SK-N-SH treated with all-trans-retinoic acid at 6 μM for 48 hours (cell line): ENCODE results near the gene SLC25A33.

ENCODE experiments used
- ARNTL ChIP-seq: fragments of 450-650 bp; formaldehyde crosslinking; IDR thresholded peaks from 2 replicates; pipeline ENCODE4 v1.5.0; 2020; ENCODE audit warnings: low read depth, mild to moderate bottlenecking, moderate library complexity, borderline replicate concordance
- CREB5 ChIP-seq: fragments of 250-450 bp; sonication (Bioruptor Pico); IDR thresholded peaks from 2 replicates; pipeline ENCODE4 v1.5.1; 2020; ENCODE audit warnings: low read depth, mild to moderate bottlenecking, moderate library complexity
- CSDC2 ChIP-seq: fragments of 250-450 bp; sonication (Bioruptor Pico); IDR thresholded peaks from 2 replicates; pipeline ENCODE4 v1.5.0; 2020; ENCODE audit warnings: mild to moderate bottlenecking, moderate library complexity
- PATZ1 ChIP-seq: fragments of 250-450 bp; sonication (Bioruptor Pico); IDR thresholded peaks from 2 replicates; pipeline ENCODE4 v1.8.0; 2020; ENCODE audit warnings: mild to moderate bottlenecking, moderate library complexity, borderline replicate concordance
- RARB ChIP-seq: fragments of 250-450 bp; sonication (Bioruptor Pico); IDR thresholded peaks from 2 replicates; pipeline ENCODE4 v1.8.0; 2021; ENCODE audit warnings: mild to moderate bottlenecking, moderate library complexity
- ZC3H10 ChIP-seq: fragments of 250-450 bp; sonication (Bioruptor Pico); IDR thresholded peaks from 2 replicates; pipeline ENCODE4 v1.5.1; 2021; ENCODE audit warnings: mild to moderate bottlenecking, moderate library complexity
- ZFP3 ChIP-seq: fragments of 250-450 bp; sonication (Bioruptor Pico); IDR thresholded peaks from 2 replicates; pipeline ENCODE4 v1.5.0; 2020; ENCODE audit warnings: mild to moderate bottlenecking, moderate library complexity
- TF ChIP-seq, protein P1 (sequence below): fragments of 250-450 bp; sonication (Bioruptor Pico); IDR thresholded peaks from 2 replicates; pipeline ENCODE4 v1.5.1; 2021; ENCODE audit warnings: mild to moderate bottlenecking, moderate library complexity

DNA sequence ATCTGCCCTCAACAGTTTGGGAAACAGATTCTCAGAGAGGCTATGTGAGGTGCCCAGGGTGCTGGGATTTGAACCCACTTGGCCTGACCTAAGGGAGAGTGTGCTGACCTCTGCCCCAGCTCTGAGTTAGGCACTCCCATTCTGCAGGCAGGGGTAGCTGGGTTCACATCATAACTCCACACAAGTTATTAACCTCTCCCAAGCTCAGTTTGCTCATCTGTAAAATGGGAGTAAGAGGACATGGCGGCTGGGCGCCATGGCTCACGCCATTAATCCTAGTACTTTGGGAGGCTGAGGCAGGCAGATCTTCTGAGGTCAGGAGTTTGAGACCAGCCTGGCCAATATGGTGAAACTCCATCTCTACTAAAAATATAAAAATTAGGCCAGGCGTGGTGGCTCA, 8.9 kb upstream of the SLC25A33 start:
- no peak for TF ChIP-seq CREB5
- no peak for TF ChIP-seq ZC3H10 (CRISPR knock-in tag)
- TF ChIP-seq ZFP3 (CRISPR knock-in tag) = no peak
- no peak for TF ChIP-seq CSDC2 (CRISPR knock-in tag)
- TF ChIP-seq RARB (CRISPR knock-in tag) = no peak
- TF ChIP-seq PATZ1 = no peak
- TF ChIP-seq ARNTL = no peak
- TF ChIP-seq, protein P1, sequence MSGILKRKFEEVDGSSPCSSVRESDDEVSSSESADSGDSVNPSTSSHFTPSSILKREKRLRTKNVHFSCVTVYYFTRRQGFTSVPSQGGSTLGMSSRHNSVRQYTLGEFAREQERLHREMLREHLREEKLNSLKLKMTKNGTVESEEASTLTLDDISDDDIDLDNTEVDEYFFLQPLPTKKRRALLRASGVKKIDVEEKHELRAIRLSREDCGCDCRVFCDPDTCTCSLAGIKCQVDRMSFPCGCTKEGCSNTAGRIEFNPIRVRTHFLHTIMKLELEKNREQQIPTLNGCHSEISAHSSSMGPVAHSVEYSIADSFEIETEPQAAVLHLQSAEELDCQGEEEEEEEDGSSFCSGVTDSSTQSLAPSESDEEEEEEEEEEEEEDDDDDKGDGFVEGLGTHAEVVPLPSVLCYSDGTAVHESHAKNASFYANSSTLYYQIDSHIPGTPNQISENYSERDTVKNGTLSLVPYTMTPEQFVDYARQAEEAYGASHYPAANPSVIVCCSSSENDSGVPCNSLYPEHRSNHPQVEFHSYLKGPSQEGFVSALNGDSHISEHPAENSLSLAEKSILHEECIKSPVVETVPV (CRISPR knock-in tag) = no peak
